K562 (cell line): ENCODE results near the gene SDC1. TPM values are rescaled to one million over a fixed set of nuclear protein-coding genes. Genes with fewer than 3 reads are reported as not detected.

ENCODE experiments used
- EZH2 ChIP-seq: IDR thresholded peaks from 2 replicates; pipeline ENCODE4 v1.6.1; 2012; ENCODE audit warnings: low read depth, mild to moderate bottlenecking, inconsistent platforms, low read length, borderline replicate concordance
- NCOR1 ChIP-seq: fragments of 450-650 bp; IDR thresholded peaks from 2 replicates; pipeline ENCODE4 v1.6.1; 2016; ENCODE audit warnings: mild to moderate bottlenecking, moderate library complexity
- TFAM ChIP-seq: fragments of 250-450 bp; sonication (Bioruptor Pico); conservative IDR thresholded peaks from 2 replicates; pipeline ENCODE4 v1.5.0; 2021; ENCODE audit warnings: mild to moderate bottlenecking, moderate library complexity
- polyA plus RNA-seq, 8 experiments: library from polyadenylated mRNA; depleted of rRNA in 4 of 8; stranded (reverse) in 5 of 8; unstranded in 3 of 8; fragments of >200 nt; fragmentation: Nextera tagmentation in 2 of 8; fragmentation: Illumina TruSeq in 1 of 8; extraction: Ambion mirVana in 2 of 8; extraction: Trizol in 1 of 8; gene quantifications; 2 replicates each; pipeline versions ENCODE4 v1.2.1 to v1.2.3, GENCODE V29; 2011 to 2014; ENCODE audit warnings: inconsistent platforms in 1 of 8, missing spikeins in 1 of 8
- total RNA-seq, 7 experiments: library from RNA; depleted of rRNA in 6 of 7; stranded (reverse); fragments of >200 nt in 6 of 7; fragmentation: Illumina TruSeq in 2 of 7; extraction: Trizol in 2 of 7; gene quantifications; 2 replicates each; pipeline versions ENCODE4 v1.2.1 to v1.2.3, GENCODE V29; 2011 to 2021; ENCODE audit warnings: low replicate concordance in 1 of 7
- TF ChIP-seq, protein P1 (sequence below): sonication (generic); formaldehyde crosslinking; IDR thresholded peaks from 2 replicates; pipeline ENCODE4 v1.8.0; 2022; ENCODE audit warnings: mild to moderate bottlenecking, missing genetic modification reagents

SDC1 gene
- total and polyA plus RNA-seq, 9 of the 15 experiments (the other 6 are each of a cell fraction or from before 2014, with no cell fraction given), result 0.06 to 2.7 (median 0.49) TPM

DNA sequence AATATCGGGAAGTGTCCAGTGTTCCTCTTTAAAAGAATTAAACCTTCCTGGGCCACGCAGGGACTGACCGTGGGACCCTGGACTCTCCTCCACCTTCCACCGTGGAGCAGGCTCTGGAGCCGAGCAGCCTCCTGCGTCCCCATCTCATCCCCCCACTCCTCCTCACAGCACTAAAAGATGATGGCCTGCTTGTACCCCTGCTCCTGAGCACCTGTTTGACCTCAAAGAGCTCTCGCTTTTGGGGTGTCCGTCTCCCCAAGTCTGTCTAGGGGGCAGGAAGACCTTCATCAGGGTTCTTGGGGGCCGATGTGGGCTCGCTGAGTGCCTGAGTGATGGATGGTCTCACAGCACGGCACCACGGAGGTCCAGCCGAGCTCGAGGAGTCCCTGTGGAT, 1.2 kb upstream of the SDC1 start (continued):
- TF ChIP-seq, protein P1, sequence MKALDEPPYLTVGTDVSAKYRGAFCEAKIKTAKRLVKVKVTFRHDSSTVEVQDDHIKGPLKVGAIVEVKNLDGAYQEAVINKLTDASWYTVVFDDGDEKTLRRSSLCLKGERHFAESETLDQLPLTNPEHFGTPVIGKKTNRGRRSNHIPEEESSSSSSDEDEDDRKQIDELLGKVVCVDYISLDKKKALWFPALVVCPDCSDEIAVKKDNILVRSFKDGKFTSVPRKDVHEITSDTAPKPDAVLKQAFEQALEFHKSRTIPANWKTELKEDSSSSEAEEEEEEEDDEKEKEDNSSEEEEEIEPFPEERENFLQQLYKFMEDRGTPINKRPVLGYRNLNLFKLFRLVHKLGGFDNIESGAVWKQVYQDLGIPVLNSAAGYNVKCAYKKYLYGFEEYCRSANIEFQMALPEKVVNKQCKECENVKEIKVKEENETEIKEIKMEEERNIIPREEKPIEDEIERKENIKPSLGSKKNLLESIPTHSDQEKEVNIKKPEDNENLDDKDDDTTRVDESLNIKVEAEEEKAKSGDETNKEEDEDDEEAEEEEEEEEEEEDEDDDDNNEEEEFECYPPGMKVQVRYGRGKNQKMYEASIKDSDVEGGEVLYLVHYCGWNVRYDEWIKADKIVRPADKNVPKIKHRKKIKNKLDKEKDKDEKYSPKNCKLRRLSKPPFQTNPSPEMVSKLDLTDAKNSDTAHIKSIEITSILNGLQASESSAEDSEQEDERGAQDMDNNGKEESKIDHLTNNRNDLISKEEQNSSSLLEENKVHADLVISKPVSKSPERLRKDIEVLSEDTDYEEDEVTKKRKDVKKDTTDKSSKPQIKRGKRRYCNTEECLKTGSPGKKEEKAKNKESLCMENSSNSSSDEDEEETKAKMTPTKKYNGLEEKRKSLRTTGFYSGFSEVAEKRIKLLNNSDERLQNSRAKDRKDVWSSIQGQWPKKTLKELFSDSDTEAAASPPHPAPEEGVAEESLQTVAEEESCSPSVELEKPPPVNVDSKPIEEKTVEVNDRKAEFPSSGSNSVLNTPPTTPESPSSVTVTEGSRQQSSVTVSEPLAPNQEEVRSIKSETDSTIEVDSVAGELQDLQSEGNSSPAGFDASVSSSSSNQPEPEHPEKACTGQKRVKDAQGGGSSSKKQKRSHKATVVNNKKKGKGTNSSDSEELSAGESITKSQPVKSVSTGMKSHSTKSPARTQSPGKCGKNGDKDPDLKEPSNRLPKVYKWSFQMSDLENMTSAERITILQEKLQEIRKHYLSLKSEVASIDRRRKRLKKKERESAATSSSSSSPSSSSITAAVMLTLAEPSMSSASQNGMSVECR (CRISPR knock-in tag), result no peak
- no peak for TF ChIP-seq TFAM
- no peak for TF ChIP-seq EZH2
- TF ChIP-seq NCOR1, result no peak
